Tibial nerve (tissue), 4 donors: ENCODE measurements around the gene PPP1R12A. TPM values are rescaled to one million over a fixed set of nuclear protein-coding genes. Genes with fewer than 3 reads are reported as not detected.
A peak's percentile ranks its signal among the peaks of the same experiment; 100 is the strongest.

Experiments
- DNase-seq, 2 donors: peaks; one replicate each; pipeline ENCODE4 v3.0.0-alpha.2; 2019; ENCODE audit warnings: low spot score in 2 of 2
- H3K27ac ChIP-seq, 4 donors: fragments of 200-600 bp; sonication (generic) in 3 of 4; one replicate each; pipeline ENCODE4 v1.5.1; 2017 to 2019; ENCODE audit warnings: mild to moderate bottlenecking in 1 of 4
- H3K27me3 ChIP-seq, 2 donors: fragments of 200-600 bp; sonication (generic) in 1 of 2; one replicate each; pipeline versions ENCODE4 v1.5.1 to v1.6.0; 2017 to 2019
- H3K36me3 ChIP-seq, 3 donors: fragments of 200-600 bp; sonication (generic); one replicate each; pipeline ENCODE4 v1.5.1; 2018 to 2019
- H3K4me1 ChIP-seq, 4 donors: fragments of 200-600 bp; sonication (generic) in 3 of 4; one replicate each; pipeline ENCODE4 v1.5.1; 2017 to 2019
- H3K4me3 ChIP-seq, 4 donors: fragments of 200-600 bp; sonication (generic) in 3 of 4; one replicate each; pipeline ENCODE4 v1.5.1; 2017 to 2019; ENCODE audit warnings: mild to moderate bottlenecking in 1 of 4, moderate library complexity in 1 of 4
- H3K9me3 ChIP-seq, 4 donors: fragments of 200-600 bp; sonication (generic) in 3 of 4; one replicate each; pipeline ENCODE4 v1.5.1; 2017 to 2019
- CTCF ChIP-seq, 5 experiments: fragments of 200-600 bp in 3 of 5; fragments of 450-650 bp in 2 of 5; sonication (generic) in 3 of 5; IDR thresholded peaks; one replicate each; pipeline ENCODE4 v1.5.1; 2016 to 2019; ENCODE audit warnings: antibody characterized with exemption in 5 of 5, mild to moderate bottlenecking in 3 of 5, moderate library complexity in 2 of 5
- EP300 ChIP-seq, 2 donors: sonication (generic); formaldehyde crosslinking; IDR thresholded peaks; one replicate each; pipeline ENCODE4 v1.6.1; 2017; ENCODE audit warnings: antibody characterized with exemption in 2 of 2, mild to moderate bottlenecking in 1 of 2
- POLR2A ChIP-seq, 2 donors: fragments of 450-650 bp; IDR thresholded peaks; one replicate each; pipeline ENCODE4 v1.6.1; 2017; ENCODE audit warnings: antibody characterized with exemption in 2 of 2, mild to moderate bottlenecking in 2 of 2, moderate library complexity in 2 of 2
- WGBS, 2 donors: methylation state at CpG; one replicate each; pipeline ENCODE4 v1.1.5; 2018; 5-methylcytosine and 5-hydroxymethylcytosine counted together
- total RNA-seq, 4 donors: library from RNA; depleted of rRNA; stranded (reverse); fragments of >200 nt; gene quantifications; one replicate each; pipeline ENCODE4 v1.1.0, GENCODE V29; 2016

Gene PPP1R12A
- total RNA-seq, 4 donors from 2014 or later, result 84.3 to 137 (median 99.6) TPM

- Histone ChIP-seq H3K27ac (peak overlapping the region in 1 of 4 donors; percentile 18), H3K36me3 (peaks cover 0 to 65% (median 3%) of the 10 kb centered on the region in 3 donors), H3K4me3 (no peak overlapping the region), H3K9me3 (peaks cover 0 to 17% (median 0%) of the 10 kb centered on the region in 4 donors), H3K4me1 (peaks cover 0 to 28% (median 0%) of the 10 kb centered on the region in 4 donors), H3K27me3 (no peaks in the 10 kb centered on the region)
- TF ChIP-seq CTCF (IDR thresholded peaks at IDR 0.05), result no peak
- DNase-seq, result no peak
- WGBS, 2 donors, result 75 to 89% methylated on average over 4 of the region's 4 CpGs
Measured at GRCh38 chr12:79841248-79841877, 93.5 kb downstream of the PPP1R12A start.

- peaks cover 0 to 35% (median 5%) of the 10 kb centered on the region in 4 donors for H3K4me1 ChIP-seq
- TF ChIP-seq EP300 (IDR thresholded peaks at IDR 0.05), result no peak
- TF ChIP-seq CTCF (IDR thresholded peaks at IDR 0.05), result no peak
- no peak for TF ChIP-seq POLR2A (IDR thresholded peaks at IDR 0.05)
- no peak overlapping the region for H3K27ac ChIP-seq
- peaks cover 0 to 44% (median 0%) of the 10 kb centered on the region in 3 donors for H3K36me3 ChIP-seq
- DNase-seq, result no peak
- no peak overlapping the region for H3K4me3 ChIP-seq
- H3K27me3 ChIP-seq, result no peaks in the 10 kb centered on the region
- 95 to 99% methylated on average over 3 of the region's 3 CpGs for WGBS, 2 donors
- peaks cover 0 to 17% (median 0%) of the 10 kb centered on the region in 4 donors for H3K9me3 ChIP-seq
Measured at GRCh38 chr12:79838359-79838758, 96.5 kb downstream of the PPP1R12A start.

GRCh38 chr12:79837575-79837974 is 97.3 kb downstream of the PPP1R12A start:
- H3K4me1 ChIP-seq, result peaks cover 0 to 39% (median 5%) of the 10 kb centered on the region in 4 donors

GRCh38 chr12:79835377-79835843 is 99.5 kb downstream of the PPP1R12A start:
- no peak overlapping the region for H3K4me3 ChIP-seq
- H3K36me3 ChIP-seq, result peaks cover 0 to 33% (median 0%) of the 10 kb centered on the region in 3 donors
- peaks cover 0 to 36% (median 5%) of the 10 kb centered on the region in 4 donors for H3K4me1 ChIP-seq
- DNase-seq, result no peak
- no peaks in the 10 kb centered on the region for H3K27me3 ChIP-seq
- TF ChIP-seq POLR2A (IDR thresholded peaks at IDR 0.05), result no peak
- TF ChIP-seq EP300 (IDR thresholded peaks at IDR 0.05), result no peak
- TF ChIP-seq CTCF (IDR thresholded peaks at IDR 0.05), result no peak
- WGBS, 2 donors, result 69 to 79% methylated on average over 2 of the region's 2 CpGs
- no peak overlapping the region for H3K27ac ChIP-seq
- H3K9me3 ChIP-seq, result peaks cover 0 to 17% (median 0%) of the 10 kb centered on the region in 4 donors

More at GRCh38 chr12:79837575-79837974, 97.3 kb downstream of the PPP1R12A start:
- H3K36me3 ChIP-seq, result peaks cover 0 to 36% (median 0%) of the 10 kb centered on the region in 3 donors
- no peak overlapping the region for H3K4me3 ChIP-seq
- no peak for TF ChIP-seq POLR2A (IDR thresholded peaks at IDR 0.05)
- no peak for TF ChIP-seq EP300 (IDR thresholded peaks at IDR 0.05)
- no peak for TF ChIP-seq CTCF (IDR thresholded peaks at IDR 0.05)
- 89 to 95% methylated on average over 5 of the region's 5 CpGs for WGBS, 2 donors
- H3K27me3 ChIP-seq, result no peaks in the 10 kb centered on the region
- H3K27ac ChIP-seq, result no peak overlapping the region
- peaks cover 0 to 17% (median 0%) of the 10 kb centered on the region in 4 donors for H3K9me3 ChIP-seq
- no peak for DNase-seq

GRCh38 chr12:79834712-79835376 is 100.1 kb downstream of the PPP1R12A start:
- DNase-seq, result no peak
- TF ChIP-seq EP300 (IDR thresholded peaks at IDR 0.05) (no peak), POLR2A (IDR thresholded peaks at IDR 0.05) (no peak), CTCF (IDR thresholded peaks at IDR 0.05) (no peak)
- H3K4me3 ChIP-seq, result no peak overlapping the region
- peaks cover 0 to 36% (median 5%) of the 10 kb centered on the region in 4 donors for H3K4me1 ChIP-seq
- H3K27ac ChIP-seq, result no peak overlapping the region
- peaks cover 0 to 17% (median 0%) of the 10 kb centered on the region in 4 donors for H3K9me3 ChIP-seq
- peaks cover 0 to 29% (median 0%) of the 10 kb centered on the region in 3 donors for H3K36me3 ChIP-seq
- no peaks in the 10 kb centered on the region for H3K27me3 ChIP-seq
- WGBS, 2 donors, result 84 to 85% methylated on average over 3 of the region's 3 CpGs
